Endodermal cell (in vitro differentiated cells): Measurements from ENCODE around the gene MTR. TPM values are rescaled to one million over a fixed set of nuclear protein-coding genes. Genes with fewer than 3 reads are reported as not detected.

ENCODE experiments used
- DNase-seq: peaks from one replicate; pipeline ENCODE4 v3.0.0-alpha.2; 2017
- H3K27ac ChIP-seq: 2 replicates; pipeline ENCODE4 v1.5.1; 2013; ENCODE audit warnings: mild to moderate bottlenecking, low read depth, low read length, moderate library complexity
- H3K27me3 ChIP-seq: 2 replicates; pipeline ENCODE4 v1.6.1; 2013; ENCODE audit warnings: mild to moderate bottlenecking, low read length, moderate library complexity; ENCODE audit not compliant: insufficient read depth, control insufficient read depth, poor library complexity, severe bottlenecking
- H3K36me3 ChIP-seq: 2 replicates; pipeline ENCODE4 v1.7.0; 2013; ENCODE audit warnings: mild to moderate bottlenecking, low read length, moderate library complexity; ENCODE audit not compliant: control insufficient read depth, insufficient read depth
- H3K4me1 ChIP-seq: one replicate; pipeline ENCODE4 v1.7.0; 2013; ENCODE audit warnings: low read length; ENCODE audit not compliant: control insufficient read depth, insufficient read depth
- H3K4me3 ChIP-seq: 2 replicates; pipeline ENCODE4 v1.5.1; 2013; ENCODE audit warnings: mild to moderate bottlenecking, low read length, moderate library complexity
- H3K9ac ChIP-seq: 2 replicates; pipeline ENCODE4 v1.6.1; 2013; ENCODE audit warnings: mild to moderate bottlenecking, low read length, moderate library complexity; ENCODE audit not compliant: poor library complexity, severe bottlenecking; ENCODE audit errors: extremely low read depth
- H3K9me3 ChIP-seq: 2 replicates; pipeline ENCODE4 v1.6.1; 2013; ENCODE audit warnings: mild to moderate bottlenecking, low read length, moderate library complexity; ENCODE audit not compliant: control insufficient read depth
- H3K27ac Mint-ChIP-seq: 2 replicates; pipeline ENCODE4 v1.8.0; 2020; ENCODE audit warnings: mixed read lengths
- H3K27me3 Mint-ChIP-seq: 2 replicates; pipeline ENCODE4 v1.8.0; 2021; ENCODE audit warnings: mild to moderate bottlenecking, mixed read lengths; ENCODE audit not compliant: insufficient read depth
- H3K36me3 Mint-ChIP-seq: 2 replicates; pipeline ENCODE4 v1.8.0; 2020; ENCODE audit warnings: low read depth, mixed read lengths
- H3K4me1 Mint-ChIP-seq: 2 replicates; pipeline ENCODE4 v1.8.0; 2020; ENCODE audit warnings: mixed read lengths
- H3K4me3 Mint-ChIP-seq: 2 replicates; pipeline ENCODE4 v1.8.0; 2020; ENCODE audit warnings: mild to moderate bottlenecking, moderate library complexity, mixed read lengths
- H3K9me3 Mint-ChIP-seq: 2 replicates; pipeline ENCODE4 v1.8.0; 2020; ENCODE audit warnings: mild to moderate bottlenecking, mixed read lengths
- CTCF ChIP-seq: fragments of 200-600 bp; sonication (generic); conservative IDR thresholded peaks from 2 replicates; pipeline ENCODE4 v1.5.0; 2021; ENCODE audit warnings: antibody characterized with exemption, mild to moderate bottlenecking
- WGBS, 2 experiments: methylation state at CpG; one replicate each; pipeline versions ENCODE4 v1.1.5 to v1.1.7; 2013; ENCODE audit warnings: missing lambda C conversion rate in 2 of 2, mixed read lengths in 1 of 2; ENCODE audit not compliant: insufficient coverage in 1 of 2, insufficient read length in 1 of 2; 5-methylcytosine and 5-hydroxymethylcytosine counted together
- total RNA-seq, 2 donors: library from RNA; stranded (reverse); fragmentation: NEBNext Ultra II Directional in 1 of 2; extraction: Animal tissue kit (Norgen Biotek cat#: 25700) in 1 of 2; gene quantifications; 2 replicates in 1 of 2; 3 replicates in 1 of 2; pipeline ENCODE4 v1.2.1, GENCODE V29; 2021

MTR gene
- total RNA-seq, 2 donors from 2014 or later, result 28.5 to 29.5 TPM

DNA sequence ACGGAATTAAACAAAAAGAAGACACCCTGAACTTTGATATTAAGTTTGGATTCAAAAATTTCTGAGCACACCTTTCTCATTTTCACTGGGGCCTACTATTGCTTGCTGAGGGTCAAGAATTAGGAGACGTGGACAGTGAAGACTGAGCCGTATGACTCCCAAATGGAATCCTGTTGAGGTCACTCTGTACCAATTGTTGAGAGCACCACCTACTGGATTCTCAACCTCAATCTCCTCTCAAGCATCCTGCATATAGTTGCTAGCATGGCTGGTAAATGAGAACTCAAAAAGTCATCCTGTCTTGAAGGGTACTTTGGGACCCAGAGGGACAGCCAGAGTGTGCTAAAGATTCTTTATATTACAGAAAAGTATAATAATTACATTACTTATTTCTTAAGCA, 20.2 kb upstream of the MTR start:
- peaks cover 5% of the 10 kb centered on the region for H3K4me1 Mint-ChIP-seq
- H3K4me3 ChIP-seq, result no peak overlapping the region
- H3K27me3 Mint-ChIP-seq, result no peaks in the 10 kb centered on the region
- no peak overlapping the region for H3K4me3 Mint-ChIP-seq
- no peaks in the 10 kb centered on the region for H3K36me3 ChIP-seq
- DNase-seq, result peak; percentile 56
- H3K36me3 Mint-ChIP-seq, result no peaks in the 10 kb centered on the region
- H3K9ac ChIP-seq, result no peak overlapping the region
- no peaks in the 10 kb centered on the region for H3K4me1 ChIP-seq
- peaks cover 20% of the 10 kb centered on the region for H3K9me3 Mint-ChIP-seq
- TF ChIP-seq CTCF, result peak; percentile 66
- H3K27me3 ChIP-seq, result no peaks in the 10 kb centered on the region
- H3K9me3 ChIP-seq, result peaks cover 20% of the 10 kb centered on the region
- no peak overlapping the region for H3K27ac Mint-ChIP-seq
- no peak overlapping the region for H3K27ac ChIP-seq
- 78 to 87% methylated on average over 3 of the region's 3 CpGs for WGBS, 2 experiments

DNA sequence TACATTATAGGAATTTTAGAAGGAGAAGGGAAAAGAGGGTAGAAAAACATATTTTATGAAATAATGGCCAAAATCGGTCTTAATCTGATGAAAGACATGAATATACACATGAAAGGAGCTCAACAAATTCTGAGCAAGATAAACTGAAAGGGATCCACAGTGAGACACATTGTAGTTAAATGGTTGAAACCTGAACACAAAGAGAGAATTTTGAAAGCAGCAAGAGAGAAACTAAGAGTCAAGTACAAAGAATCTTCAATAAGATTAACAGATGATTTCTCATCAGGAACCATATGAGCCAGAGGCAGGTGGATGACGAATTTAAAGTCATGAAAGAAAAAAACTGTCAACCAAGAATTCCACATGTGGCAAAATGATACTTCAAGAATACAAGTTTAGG, 15.8 kb upstream of the MTR start:
- Histone ChIP-seq H3K4me1 (no peaks in the 10 kb centered on the region), H3K9me3 (peaks cover 20% of the 10 kb centered on the region), H3K27ac (no peak overlapping the region), H3K9ac (no peak overlapping the region), H3K36me3 (no peaks in the 10 kb centered on the region), H3K4me3 (no peak overlapping the region), H3K27me3 (peaks cover 9% of the 10 kb centered on the region)
- Mint-ChIP-seq H3K4me3 (no peak overlapping the region), H3K27me3 (no peaks in the 10 kb centered on the region), H3K9me3 (peaks cover 21% of the 10 kb centered on the region), H3K36me3 (no peaks in the 10 kb centered on the region), H3K27ac (no peak overlapping the region), H3K4me1 (no peaks in the 10 kb centered on the region)
- DNase-seq, result no peak
- WGBS, 2 experiments, result 89% methylated on average over 2 of the region's 2 CpGs
- no peak for TF ChIP-seq CTCF

DNA sequence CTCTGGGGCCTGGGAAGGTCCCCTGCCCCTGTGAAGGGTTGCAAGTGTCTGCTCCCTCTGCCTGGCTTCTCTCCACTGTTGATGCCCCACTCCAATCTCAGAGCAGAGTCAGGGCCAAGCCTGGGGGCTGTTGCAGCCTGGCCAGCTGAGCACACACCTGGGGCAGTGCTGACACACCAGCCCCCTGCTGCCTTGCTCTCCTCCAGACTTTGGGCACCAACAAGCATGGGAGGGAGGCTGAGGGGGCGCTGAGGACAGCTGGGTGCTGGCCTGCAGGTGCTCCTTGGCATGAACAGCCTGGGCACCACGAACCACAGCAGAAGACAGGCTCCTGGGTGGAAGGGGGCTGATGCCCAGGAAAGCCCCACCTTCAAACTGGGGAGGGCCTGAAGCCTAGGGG, 9.6 kb upstream of the MTR start:
- Mint-ChIP-seq H3K4me3 (no peak overlapping the region), H3K9me3 (no peaks in the 10 kb centered on the region), H3K27me3 (peaks cover 5% of the 10 kb centered on the region), H3K27ac (no peak overlapping the region), H3K4me1 (no peaks in the 10 kb centered on the region), H3K36me3 (no peaks in the 10 kb centered on the region)
- Histone ChIP-seq H3K27ac (no peak overlapping the region), H3K4me1 (no peaks in the 10 kb centered on the region), H3K4me3 (no peak overlapping the region), H3K9me3 (no peaks in the 10 kb centered on the region), H3K27me3 (peaks cover 8% of the 10 kb centered on the region), H3K36me3 (no peaks in the 10 kb centered on the region), H3K9ac (no peak overlapping the region)
- no peak for TF ChIP-seq CTCF
- DNase-seq, result no peak
- WGBS, 2 experiments, result 89% methylated on average over 2 of the region's 2 CpGs; no CpG with 5 or more reads in 1 of the 2 experiments
